ENCODE results near the gene TRAF3IP1. TPM values are rescaled to one million over a fixed set of nuclear protein-coding genes. Genes with fewer than 3 reads are reported as not detected.
A peak's percentile ranks its signal among the peaks of the same experiment; 100 is the strongest.

Gene TRAF3IP1
- total RNA-seq, 3 donors from 2014 or later = 13.3 to 37.5 (median 16.3) TPM

- Histone ChIP-seq H3K4me1 (ENCODE audit: low read depth) (no peaks in the 10 kb centered on the region), H3K9me3 (no peaks in the 10 kb centered on the region), H3K4me3 (no peak overlapping the region), H3K36me3 (ENCODE audit: low read depth) (no peaks in the 10 kb centered on the region)
- no peak for TF ChIP-seq CTCF (IDR thresholded peaks at IDR 0.05)
- DNase-seq = no peak
- ATAC-seq = no peak
- intact Hi-C loops (cut with DNase I, micrococcal nuclease) = no loop called here
Measured at GRCh38 chr2:238313289-238313990, 6.9 kb upstream of the TRAF3IP1 start.

- no peaks in the 10 kb centered on the region for H3K9me3 ChIP-seq
- no peaks in the 10 kb centered on the region for H3K36me3 ChIP-seq (ENCODE audit: low read depth)
- no peak for ATAC-seq
- intact Hi-C loops (cut with DNase I, micrococcal nuclease) = no loop called here
- no peak for TF ChIP-seq CTCF (IDR thresholded peaks at IDR 0.05)
- DNase-seq = no peak
- H3K4me3 ChIP-seq = no peak overlapping the region
- no peaks in the 10 kb centered on the region for H3K4me1 ChIP-seq (ENCODE audit: low read depth)
Measured at GRCh38 chr2:238313991-238314350, 6.3 kb upstream of the TRAF3IP1 start.

GRCh38 chr2:238314576-238314975 is 5.7 kb upstream of the TRAF3IP1 start:
- no peak for DNase-seq
- no peaks in the 10 kb centered on the region for H3K4me1 ChIP-seq (ENCODE audit: low read depth)
- TF ChIP-seq CTCF (IDR thresholded peaks at IDR 0.05) = no peak
- ATAC-seq = peak; percentile 26
- intact Hi-C loops (cut with DNase I, micrococcal nuclease) = no loop called here
- no peak overlapping the region for H3K4me3 ChIP-seq
- H3K36me3 ChIP-seq (ENCODE audit: low read depth) = no peaks in the 10 kb centered on the region
- H3K9me3 ChIP-seq = no peaks in the 10 kb centered on the region

DNA sequence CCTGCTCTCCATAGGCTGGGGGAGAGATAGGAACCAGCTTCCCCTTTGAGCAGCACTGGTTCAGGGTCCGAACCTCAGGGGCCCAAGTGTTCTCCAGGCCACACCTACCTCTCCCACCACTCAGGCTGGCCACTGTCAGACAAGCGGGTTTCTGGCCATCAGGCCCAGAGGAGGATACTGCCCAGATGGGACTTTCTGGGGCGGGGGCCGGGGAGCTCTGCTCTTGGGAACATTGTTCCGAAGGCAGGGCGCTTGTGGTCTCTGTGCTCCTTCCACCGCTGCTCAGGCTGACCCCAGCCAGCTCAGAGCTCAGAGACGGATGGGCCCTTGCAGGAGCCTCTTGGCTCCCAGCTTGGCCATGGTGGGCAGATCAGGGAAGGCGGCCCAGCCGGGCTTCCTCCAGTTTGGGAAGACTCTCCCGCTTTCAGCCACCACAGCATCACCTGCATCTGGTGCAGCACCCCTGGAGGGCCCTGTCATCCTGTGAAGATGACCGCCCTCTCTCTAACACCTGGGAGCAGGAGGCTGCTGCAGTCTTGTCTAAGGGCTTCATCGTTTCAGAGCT is 5.2 kb upstream of the TRAF3IP1 start:
- intact Hi-C loops (cut with DNase I, micrococcal nuclease) = no loop called here
- Histone ChIP-seq H3K4me3 (no peak overlapping the region), H3K9me3 (no peaks in the 10 kb centered on the region), H3K4me1 (ENCODE audit: low read depth) (no peaks in the 10 kb centered on the region), H3K36me3 (ENCODE audit: low read depth) (no peaks in the 10 kb centered on the region)
- ATAC-seq (no peak), DNase-seq (no peak)
- no peak for TF ChIP-seq CTCF (IDR thresholded peaks at IDR 0.05)

GRCh38 chr2:238320648-238321281 is 447 bp downstream of the TRAF3IP1 start:
- intact Hi-C loops (cut with DNase I, micrococcal nuclease) = no loop called here
- ATAC-seq = peak; percentile 7
- peak in 1 of 3 donors; percentile 35 for DNase-seq
- no peak for TF ChIP-seq CTCF (IDR thresholded peaks at IDR 0.05)
- no peaks in the 10 kb centered on the region for H3K36me3 ChIP-seq (ENCODE audit: low read depth)
- H3K9me3 ChIP-seq = no peaks in the 10 kb centered on the region
- peaks cover 8% of the 10 kb centered on the region for H3K4me1 ChIP-seq (ENCODE audit: low read depth)
- peak overlapping the region; percentile 54 for H3K4me3 ChIP-seq
